Adrenal gland (tissue), 12 donors: ENCODE results near the gene BATF. TPM values are rescaled to one million over a fixed set of nuclear protein-coding genes. Genes with fewer than 3 reads are reported as not detected.

ENCODE experiments used
- DNase-seq, 7 donors: peaks; one replicate each; pipeline ENCODE4 v3.0.0-alpha.2; 2019 to 2020
- H3K27ac ChIP-seq, 5 donors: fragments of 200-600 bp; sonication (generic) in 4 of 5; 1 replicate in 3 of 5; 2 replicates in 2 of 5; pipeline versions ENCODE4 v1.5.1 to v1.8.0; 2016 to 2020; ENCODE audit warnings: mild to moderate bottlenecking in 1 of 5
- H3K27me3 ChIP-seq: fragments of 200-600 bp; 2 replicates; pipeline ENCODE4 v1.8.0; 2021
- H3K36me3 ChIP-seq, 2 donors: fragments of 200-600 bp; replicated peaks in 1 of 2; 1 replicate in 1 of 2; 2 replicates in 1 of 2; pipeline versions ENCODE4 v1.5.1 to v1.8.0; 2018 to 2022
- H3K4me1 ChIP-seq, 2 donors: fragments of 200-600 bp; replicated peaks in 1 of 2; 1 replicate in 1 of 2; 2 replicates in 1 of 2; pipeline versions ENCODE4 v1.5.1 to v1.8.0; 2018 to 2021
- H3K4me3 ChIP-seq, 4 donors: fragments of 200-600 bp; sonication (generic) in 3 of 4; one replicate each; pipeline ENCODE4 v1.5.1; 2016 to 2018
- H3K9me3 ChIP-seq, 3 donors: fragments of 200-600 bp; sonication (generic) in 1 of 3; replicated peaks in 1 of 3; 1 replicate in 2 of 3; 2 replicates in 1 of 3; pipeline versions ENCODE4 v1.5.1 to v1.8.0; 2016 to 2021
- CTCF ChIP-seq, 6 experiments: fragments of 450-650 bp in 4 of 6; fragments of 200-600 bp in 2 of 6; sonication (generic) in 1 of 6; IDR thresholded peaks; 1 replicate in 5 of 6; 2 replicates in 1 of 6; pipeline versions ENCODE4 v1.5.1 to v1.8.0; 2016 to 2021; ENCODE audit warnings: antibody characterized with exemption in 6 of 6, mild to moderate bottlenecking in 2 of 6, moderate library complexity in 1 of 6
- POLR2A ChIP-seq, 2 donors: fragments of 450-650 bp; IDR thresholded peaks; one replicate each; pipeline ENCODE4 v1.6.1; 2017; ENCODE audit warnings: antibody characterized with exemption in 2 of 2, mild to moderate bottlenecking in 2 of 2, moderate library complexity in 1 of 2
- WGBS, 4 donors: extraction: QIAGEN DNeasy Blood & Tissue Kit in 2 of 4; methylation state at CpG; one replicate each; pipeline versions ENCODE4 v1.1.5 to v1.1.7; 2013 to 2017; 5-methylcytosine and 5-hydroxymethylcytosine counted together
- intact Hi-C, 2 donors: fragments of 100-400 bp; cut with DNase I; formaldehyde crosslinking; loops; one replicate each; pipeline versions ENCODE4 v1.14.1 to v1.15.0; 2022 to 2023
- polyA plus RNA-seq, 3 donors: library from polyadenylated mRNA; stranded (reverse); fragments of 200-250 nt in 2 of 3; fragments of 350-450 nt in 1 of 3; fragmentation: Illumina TruSeq in 1 of 3; extraction: RNeasy Lipid Tissue Mini Kit (QIAGEN cat#74804) in 1 of 3; gene quantifications; one replicate each; pipeline ENCODE4 v1.2.3, GENCODE V29; 2013 to 2014
- total RNA-seq, 9 donors: library from RNA; depleted of rRNA in 4 of 9; stranded (reverse); fragments of >200 nt in 4 of 9; fragments of 120-200 nt in 1 of 9; fragmentation: NEBNext Ultra II Directional in 1 of 9; extraction: Animal tissue kit (Norgen Biotek cat#: 25700) in 1 of 9; gene quantifications; one replicate each; pipeline versions ENCODE4 v1.1.0 to v1.2.4, GENCODE V29; 2013 to 2023
- donor health status: healthy with polysubstance abuse.
- donor health status: Bipolar disorder and iron deficiency.
- donor health status: DM: yes; HTN: yes; CAD: no.
- donor health status: DM: no; HTN: no; CAD: no.
- donor health status: DM: no; HTN: no; CAD: no.
- donor health status: DM: yes; HTN: yes; CAD: no.

The BATF gene
- total and polyA plus RNA-seq, 12 donors, result 0.64 to 11.4 (median 2.8) TPM

DNA sequence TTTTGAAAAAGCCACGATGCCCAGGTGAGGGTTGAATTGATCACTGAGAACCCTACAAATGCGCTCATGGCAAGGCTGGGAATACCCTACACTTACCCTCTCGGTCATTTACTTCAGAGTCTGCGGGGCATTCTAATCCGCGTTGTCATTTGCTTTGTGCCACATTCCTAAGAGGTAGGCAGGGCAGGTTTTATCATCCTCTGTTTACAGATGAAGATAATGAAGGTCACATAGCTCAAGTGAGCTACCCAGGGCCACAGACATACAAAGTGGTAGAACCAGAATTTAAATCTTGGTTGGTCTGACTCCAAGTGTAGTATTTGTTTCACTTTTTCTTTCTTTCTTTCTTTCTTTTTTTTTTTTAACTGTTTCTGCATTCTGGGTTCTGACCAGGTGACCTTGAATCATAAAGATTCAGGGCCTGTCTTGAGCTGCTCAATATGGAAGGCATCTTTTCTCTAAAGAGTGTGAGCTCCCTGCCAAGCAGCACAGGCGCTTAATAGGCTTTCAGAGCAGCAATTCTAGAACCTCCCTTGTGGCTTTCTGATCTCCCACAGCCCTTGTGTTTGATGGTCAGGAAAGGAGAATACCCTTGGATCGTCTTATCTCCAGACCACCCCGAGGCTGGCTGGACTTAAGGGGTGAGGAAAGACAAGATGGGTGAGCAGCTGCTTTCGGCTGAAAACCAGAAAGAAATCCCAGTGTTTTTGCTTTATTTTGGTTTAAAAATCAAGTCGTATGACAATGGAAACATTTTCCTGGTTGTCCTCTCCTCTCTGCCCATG lies 662 bp upstream of the BATF start:
- Histone ChIP-seq H3K27ac (peak overlapping the region in 1 of 5 donors; percentile 27), H3K4me3 (no peak overlapping the region), H3K36me3 (no peaks in the 10 kb centered on the region), H3K4me1 (peaks cover 0 to 4% of the 10 kb centered on the region in 2 donors), H3K9me3 (no peaks in the 10 kb centered on the region), H3K27me3 (no peaks in the 10 kb centered on the region)
- no peak for TF ChIP-seq POLR2A (IDR thresholded peaks at IDR 0.05)
- intact Hi-C loops, result no loop called here
- WGBS, 4 donors, result 67 to 75% (median 72%) methylated on average over 11 of the region's 11 CpGs
- DNase-seq, result no peak

GRCh38 chr14:75522983-75523318 lies 682 bp downstream of the BATF start:
- Histone ChIP-seq H3K9me3 (no peaks in the 10 kb centered on the region), H3K27ac (no peak overlapping the region), H3K4me1 (peaks cover 0 to 4% of the 10 kb centered on the region in 2 donors), H3K4me3 (peak overlapping the region in 1 of 4 donors; percentile 10), H3K36me3 (no peaks in the 10 kb centered on the region), H3K27me3 (no peaks in the 10 kb centered on the region)
- no peak for DNase-seq
- TF ChIP-seq POLR2A (IDR thresholded peaks at IDR 0.05), result no peak
- TF ChIP-seq CTCF (IDR thresholded peaks at IDR 0.05), result no peak
- 69 to 84% (median 75%) methylated on average over 1 of the region's 1 CpG for WGBS, 4 donors
- intact Hi-C loops, result no loop called here

GRCh38 chr14:75523771-75524171 lies 1.5 kb downstream of the BATF start:
- H3K4me1 ChIP-seq, result peaks cover 0 to 4% of the 10 kb centered on the region in 2 donors
- H3K27ac ChIP-seq, result peak overlapping the region in 2 of 5 donors; percentile 5 to 67
- intact Hi-C loops, result no loop called here
- H3K4me3 ChIP-seq, result no peak overlapping the region
- peak in 1 of 7 donors; percentile 33 for DNase-seq
- H3K9me3 ChIP-seq, result no peaks in the 10 kb centered on the region
- TF ChIP-seq POLR2A (IDR thresholded peaks at IDR 0.05), result no peak
- no peak for TF ChIP-seq CTCF (IDR thresholded peaks at IDR 0.05)
- H3K27me3 ChIP-seq, result no peaks in the 10 kb centered on the region
- WGBS, 4 donors, result 56 to 83% (median 70%) methylated on average over 3 of the region's 3 CpGs
- H3K36me3 ChIP-seq, result no peaks in the 10 kb centered on the region

DNA sequence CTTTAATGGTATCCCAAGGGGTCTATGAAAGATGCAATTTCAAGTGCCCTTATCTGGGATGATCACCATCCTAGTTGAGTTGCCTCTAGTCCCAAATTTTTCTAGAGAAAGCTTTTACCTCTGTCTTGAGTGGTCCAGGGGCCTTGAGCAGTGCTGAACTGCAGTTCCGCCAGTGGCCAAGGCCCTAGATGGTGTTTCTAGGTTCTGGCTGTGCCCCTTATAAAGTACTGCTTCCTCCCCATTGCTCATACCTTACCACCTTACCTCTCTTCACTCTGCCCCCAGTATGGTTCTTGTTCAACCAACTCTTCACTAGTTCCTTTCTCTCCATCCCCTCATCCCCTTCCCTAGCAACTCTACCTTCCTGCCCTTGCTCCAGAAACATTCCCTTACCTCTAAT lies 3.7 kb downstream of the BATF start:
- DNase-seq, result no peak
- 88 to 100% (median 95%) methylated on average over 1 of the region's 1 CpG for WGBS, 4 donors
- no peaks in the 10 kb centered on the region for H3K27me3 ChIP-seq
- H3K9me3 ChIP-seq, result no peaks in the 10 kb centered on the region
- H3K4me1 ChIP-seq, result peaks cover 0 to 4% of the 10 kb centered on the region in 2 donors
- H3K27ac ChIP-seq, result no peak overlapping the region
- TF ChIP-seq CTCF (IDR thresholded peaks at IDR 0.05) (no peak), POLR2A (IDR thresholded peaks at IDR 0.05) (no peak)
- intact Hi-C loops, result no loop called here
- no peaks in the 10 kb centered on the region for H3K36me3 ChIP-seq
- no peak overlapping the region for H3K4me3 ChIP-seq
